Neural cell (in vitro differentiated cells): ENCODE measurements around the gene MIEF1. TPM values are rescaled to one million over a fixed set of nuclear protein-coding genes. Genes with fewer than 3 reads are reported as not detected.

Experiments used
- H2AFZ ChIP-seq: fragments of 200-600, 300-800 bp; sonication (generic), shearing (Covaris generic); 2 replicates; pipeline ENCODE4 v1.6.0; 2014; ENCODE audit warnings: low read depth, mild to moderate bottlenecking, antibody characterized with exemption, low read length, moderate library complexity
- H3F3A ChIP-seq: fragments of 200-600 bp; shearing (Covaris generic); 2 replicates; pipeline ENCODE4 v1.6.1; 2016; ENCODE audit warnings: mild to moderate bottlenecking, moderate library complexity, mixed read lengths, antibody characterized with exemption, low read length; ENCODE audit not compliant: insufficient read depth, poor library complexity, severe bottlenecking
- H3K27ac ChIP-seq: fragments of 200-600, 300-800 bp; sonication (generic), shearing (Covaris generic); 2 replicates; pipeline ENCODE4 v1.5.1; 2014; ENCODE audit warnings: mild to moderate bottlenecking, low read length, moderate library complexity
- H3K27me3 ChIP-seq: fragments of 300-800, 200-600 bp; sonication (generic), shearing (Covaris generic); 2 replicates; pipeline ENCODE4 v1.6.0; 2014; ENCODE audit warnings: mild to moderate bottlenecking, low read depth, low read length, moderate library complexity; ENCODE audit not compliant: insufficient read depth
- H3K36me3 ChIP-seq: fragments of 300-800, 200-600 bp; sonication (generic), shearing (Covaris generic); 2 replicates; pipeline ENCODE4 v1.5.1; 2014; ENCODE audit warnings: mild to moderate bottlenecking, antibody characterized with exemption, low read length, moderate library complexity; ENCODE audit not compliant: insufficient read depth
- H3K4me2 ChIP-seq: fragments of 300-800, 200-600 bp; sonication (generic), shearing (Covaris generic); 2 replicates; pipeline ENCODE4 v1.6.0; 2014; ENCODE audit warnings: mild to moderate bottlenecking, low read length
- H3K4me3 ChIP-seq: fragments of 300-800, 200-600 bp; sonication (generic), shearing (Covaris generic); 2 replicates; pipeline ENCODE4 v1.5.1; 2014; ENCODE audit warnings: mild to moderate bottlenecking, low read length, moderate library complexity
- H3K79me2 ChIP-seq: fragments of 200-600 bp; shearing (Covaris generic); replicated peaks from 2 replicates; pipeline ENCODE4 v1.6.0; 2014; ENCODE audit warnings: mild to moderate bottlenecking, low read length, moderate library complexity; ENCODE audit not compliant: insufficient read depth
- H3K9ac ChIP-seq: fragments of 300-800, 200-600 bp; sonication (generic), shearing (Covaris generic); 2 replicates; pipeline ENCODE4 v1.6.1; 2016; ENCODE audit warnings: mild to moderate bottlenecking, low read length, mixed read lengths
- H3K9me2 ChIP-seq: fragments of 200-600 bp; shearing (Covaris generic); 2 replicates; pipeline ENCODE4 v1.6.1; 2016; ENCODE audit warnings: mild to moderate bottlenecking, low read length, mixed read lengths; ENCODE audit not compliant: insufficient read depth
- H3K9me3 ChIP-seq: fragments of 200-600, 300-800 bp; sonication (generic), shearing (Covaris generic); 2 replicates; pipeline ENCODE4 v1.6.1; 2016; ENCODE audit warnings: mild to moderate bottlenecking, mixed run types, low read length, moderate library complexity, mixed read lengths
- H4K20me1 ChIP-seq: fragments of 200-600 bp; shearing (Covaris generic); 2 replicates; pipeline ENCODE4 v1.6.1; 2016; ENCODE audit warnings: mild to moderate bottlenecking, mixed run types; ENCODE audit not compliant: insufficient read depth
- EP300 ChIP-seq: fragments of 450-650 bp; conservative IDR thresholded peaks from 2 replicates; pipeline ENCODE4 v1.6.1; 2014; ENCODE audit warnings: antibody characterized with exemption, mild to moderate bottlenecking, moderate library complexity; ENCODE audit not compliant: poor library complexity, severe bottlenecking
- EZH2 ChIP-seq: fragments of 200-600, 300-800 bp; shearing (Covaris generic), sonication (generic); IDR thresholded peaks from 2 replicates; pipeline ENCODE4 v1.6.1; 2014; ENCODE audit warnings: antibody characterized with exemption, low read length, borderline replicate concordance, mild to moderate bottlenecking; ENCODE audit not compliant: insufficient read depth, poor library complexity, severe bottlenecking
- MXI1 ChIP-seq: fragments of 450-650 bp; conservative IDR thresholded peaks from 2 replicates; pipeline ENCODE4 v1.6.1; 2014; ENCODE audit warnings: antibody characterized with exemption, mild to moderate bottlenecking; ENCODE audit not compliant: poor library complexity, severe bottlenecking
- POLR2AphosphoS5 ChIP-seq: IDR thresholded peaks from 2 replicates; pipeline ENCODE4 v1.6.1; 2012
- RAD21 ChIP-seq: fragments of 450-650 bp; conservative IDR thresholded peaks from 2 replicates; pipeline ENCODE4 v1.6.1; 2014; ENCODE audit warnings: antibody characterized with exemption, mild to moderate bottlenecking, moderate library complexity
- SMC3 ChIP-seq: fragments of 450-650 bp; conservative IDR thresholded peaks from 2 replicates; pipeline ENCODE4 v1.6.1; 2014; ENCODE audit warnings: antibody characterized with exemption, mild to moderate bottlenecking, moderate library complexity; ENCODE audit not compliant: poor library complexity
- TAF1 ChIP-seq: IDR thresholded peaks from 2 replicates; pipeline ENCODE4 v1.6.1; 2012; ENCODE audit warnings: low read depth
- polyA plus RNA-seq: library from polyadenylated mRNA; depleted of rRNA; stranded (reverse); fragments of >200 nt; gene quantifications from 2 replicates; pipeline ENCODE4 v1.2.3, GENCODE V29; 2014
- TF ChIP-seq, protein P1 (sequence below): IDR thresholded peaks from 2 replicates; pipeline ENCODE4 v1.6.1; 2012; ENCODE audit warnings: borderline replicate concordance
- TF ChIP-seq, protein P2 (sequence below): fragments of 450-650 bp; IDR thresholded peaks from 2 replicates; pipeline ENCODE4 v1.5.1; 2014; ENCODE audit warnings: antibody characterized with exemption, mild to moderate bottlenecking, moderate library complexity; ENCODE audit not compliant: poor library complexity, severe bottlenecking

The MIEF1 gene
- polyA plus RNA-seq, 1 donor from 2014 or later = 19.8 TPM

DNA sequence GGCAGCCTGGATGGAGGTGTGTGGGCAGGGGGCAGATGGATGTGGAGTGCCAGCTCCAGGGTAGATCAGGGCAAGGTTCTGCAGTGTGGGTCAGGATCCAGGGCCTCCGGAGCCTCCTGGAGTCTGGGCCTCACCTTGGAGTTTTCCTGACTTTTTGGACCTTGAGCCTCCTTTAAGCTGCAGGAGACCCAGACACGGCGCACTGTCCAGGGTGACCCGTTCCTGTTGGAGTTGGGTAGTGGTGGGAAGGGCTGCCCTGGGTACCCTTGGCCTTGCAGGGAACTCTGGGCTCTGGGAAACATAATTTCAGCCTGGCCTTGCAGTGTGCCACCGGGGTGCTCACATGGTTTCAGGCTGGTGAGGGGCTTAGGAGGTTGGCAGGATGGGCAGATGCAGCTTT lies 28.2 kb upstream of the MIEF1 start:
- Histone ChIP-seq H3F3A (no peaks in the 10 kb centered on the region), H3K4me3 (no peak overlapping the region), H4K20me1 (no peaks in the 10 kb centered on the region), H3K9me2 (no peaks in the 10 kb centered on the region), H3K27me3 (no peaks in the 10 kb centered on the region), H3K36me3 (no peaks in the 10 kb centered on the region), H3K9me3 (no peaks in the 10 kb centered on the region), H3K27ac (no peak overlapping the region), H3K79me2 (no peaks in the 10 kb centered on the region), H2AFZ (no peak overlapping the region), H3K9ac (no peak overlapping the region), H3K4me2 (no peak overlapping the region)
- TF ChIP-seq, protein P1, sequence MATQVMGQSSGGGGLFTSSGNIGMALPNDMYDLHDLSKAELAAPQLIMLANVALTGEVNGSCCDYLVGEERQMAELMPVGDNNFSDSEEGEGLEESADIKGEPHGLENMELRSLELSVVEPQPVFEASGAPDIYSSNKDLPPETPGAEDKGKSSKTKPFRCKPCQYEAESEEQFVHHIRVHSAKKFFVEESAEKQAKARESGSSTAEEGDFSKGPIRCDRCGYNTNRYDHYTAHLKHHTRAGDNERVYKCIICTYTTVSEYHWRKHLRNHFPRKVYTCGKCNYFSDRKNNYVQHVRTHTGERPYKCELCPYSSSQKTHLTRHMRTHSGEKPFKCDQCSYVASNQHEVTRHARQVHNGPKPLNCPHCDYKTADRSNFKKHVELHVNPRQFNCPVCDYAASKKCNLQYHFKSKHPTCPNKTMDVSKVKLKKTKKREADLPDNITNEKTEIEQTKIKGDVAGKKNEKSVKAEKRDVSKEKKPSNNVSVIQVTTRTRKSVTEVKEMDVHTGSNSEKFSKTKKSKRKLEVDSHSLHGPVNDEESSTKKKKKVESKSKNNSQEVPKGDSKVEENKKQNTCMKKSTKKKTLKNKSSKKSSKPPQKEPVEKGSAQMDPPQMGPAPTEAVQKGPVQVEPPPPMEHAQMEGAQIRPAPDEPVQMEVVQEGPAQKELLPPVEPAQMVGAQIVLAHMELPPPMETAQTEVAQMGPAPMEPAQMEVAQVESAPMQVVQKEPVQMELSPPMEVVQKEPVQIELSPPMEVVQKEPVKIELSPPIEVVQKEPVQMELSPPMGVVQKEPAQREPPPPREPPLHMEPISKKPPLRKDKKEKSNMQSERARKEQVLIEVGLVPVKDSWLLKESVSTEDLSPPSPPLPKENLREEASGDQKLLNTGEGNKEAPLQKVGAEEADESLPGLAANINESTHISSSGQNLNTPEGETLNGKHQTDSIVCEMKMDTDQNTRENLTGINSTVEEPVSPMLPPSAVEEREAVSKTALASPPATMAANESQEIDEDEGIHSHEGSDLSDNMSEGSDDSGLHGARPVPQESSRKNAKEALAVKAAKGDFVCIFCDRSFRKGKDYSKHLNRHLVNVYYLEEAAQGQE = no peak
- TF ChIP-seq EZH2 (no peak), TAF1 (no peak), RAD21 (no peak), POLR2AphosphoS5 (no peak), MXI1 (no peak)

DNA sequence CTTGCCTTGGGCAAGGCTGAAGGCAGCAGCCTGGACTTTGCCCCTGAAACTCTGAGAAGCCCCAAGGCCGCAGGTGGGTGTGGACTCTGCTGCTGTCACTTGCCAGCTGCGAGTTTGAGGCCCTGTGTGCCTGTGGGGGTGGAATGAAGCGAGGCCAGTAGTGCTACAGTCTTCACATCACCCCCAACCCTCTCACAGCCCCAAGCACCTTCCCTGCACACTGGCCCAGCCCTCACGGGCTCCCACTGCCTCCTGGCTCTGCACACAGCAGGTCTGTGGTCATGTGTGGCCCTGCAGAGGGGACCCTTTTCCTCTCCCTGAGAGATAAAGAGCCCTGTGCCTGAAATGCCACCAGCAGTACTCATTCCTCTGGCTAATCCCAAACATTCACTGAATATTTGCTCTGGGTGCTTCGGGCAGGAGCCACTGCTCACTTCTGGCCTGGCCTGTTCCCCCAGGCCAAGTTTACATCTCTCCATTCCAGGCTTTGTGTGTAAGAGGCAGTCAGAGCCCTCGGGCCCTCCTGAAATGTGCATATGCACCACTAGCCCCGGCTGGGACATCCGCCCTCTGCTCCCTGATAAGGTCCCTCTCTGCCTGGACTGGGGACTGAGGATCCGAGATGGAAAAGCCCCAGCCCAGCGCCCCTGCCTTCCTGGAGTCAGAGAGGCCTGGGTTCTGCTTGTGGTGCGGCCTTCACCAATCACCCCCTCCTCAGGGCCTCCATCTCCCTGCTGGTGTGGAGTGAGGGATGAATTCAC lies 27.6 kb upstream of the MIEF1 start:
- Histone ChIP-seq H3K4me3 (no peak overlapping the region), H3F3A (no peaks in the 10 kb centered on the region), H3K9ac (no peak overlapping the region), H3K36me3 (no peaks in the 10 kb centered on the region), H3K9me2 (no peaks in the 10 kb centered on the region), H4K20me1 (no peaks in the 10 kb centered on the region), H3K27me3 (no peaks in the 10 kb centered on the region), H3K4me2 (no peak overlapping the region), H3K27ac (no peak overlapping the region), H3K79me2 (no peaks in the 10 kb centered on the region), H2AFZ (no peak overlapping the region), H3K9me3 (no peaks in the 10 kb centered on the region)
- no peak for TF ChIP-seq POLR2AphosphoS5
- TF ChIP-seq TAF1 = no peak
- TF ChIP-seq EP300 = no peak
- no peak for TF ChIP-seq RAD21
- TF ChIP-seq MXI1 = no peak
- TF ChIP-seq EZH2 = no peak
- TF ChIP-seq, protein P1 = no peak
- TF ChIP-seq, protein P2, sequence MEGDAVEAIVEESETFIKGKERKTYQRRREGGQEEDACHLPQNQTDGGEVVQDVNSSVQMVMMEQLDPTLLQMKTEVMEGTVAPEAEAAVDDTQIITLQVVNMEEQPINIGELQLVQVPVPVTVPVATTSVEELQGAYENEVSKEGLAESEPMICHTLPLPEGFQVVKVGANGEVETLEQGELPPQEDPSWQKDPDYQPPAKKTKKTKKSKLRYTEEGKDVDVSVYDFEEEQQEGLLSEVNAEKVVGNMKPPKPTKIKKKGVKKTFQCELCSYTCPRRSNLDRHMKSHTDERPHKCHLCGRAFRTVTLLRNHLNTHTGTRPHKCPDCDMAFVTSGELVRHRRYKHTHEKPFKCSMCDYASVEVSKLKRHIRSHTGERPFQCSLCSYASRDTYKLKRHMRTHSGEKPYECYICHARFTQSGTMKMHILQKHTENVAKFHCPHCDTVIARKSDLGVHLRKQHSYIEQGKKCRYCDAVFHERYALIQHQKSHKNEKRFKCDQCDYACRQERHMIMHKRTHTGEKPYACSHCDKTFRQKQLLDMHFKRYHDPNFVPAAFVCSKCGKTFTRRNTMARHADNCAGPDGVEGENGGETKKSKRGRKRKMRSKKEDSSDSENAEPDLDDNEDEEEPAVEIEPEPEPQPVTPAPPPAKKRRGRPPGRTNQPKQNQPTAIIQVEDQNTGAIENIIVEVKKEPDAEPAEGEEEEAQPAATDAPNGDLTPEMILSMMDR = no peak
- no peak for TF ChIP-seq SMC3
